Fibroblast of lung (primary cell): ENCODE results near the gene FKBP3. TPM values are rescaled to one million over a fixed set of nuclear protein-coding genes. Genes with fewer than 3 reads are reported as not detected.

Source experiments
- DNase-seq, 2 donors: peaks; one replicate each; pipeline versions ENCODE4 v3.0.0 to v3.0.0-alpha.2; 2010; ENCODE audit warnings: low read depth in 2 of 2
- H2AFZ ChIP-seq: 2 replicates; pipeline ENCODE4 v1.5.1; 2012; ENCODE audit warnings: low read length, control low read depth, inconsistent platforms
- H3K27ac ChIP-seq: 2 replicates; pipeline ENCODE4 v1.5.1; 2011; ENCODE audit warnings: low read length, control low read depth; ENCODE audit not compliant: insufficient read depth
- H3K27me3 ChIP-seq: 2 replicates; pipeline ENCODE4 v1.5.1; 2011; ENCODE audit warnings: mild to moderate bottlenecking, low read length; ENCODE audit not compliant: control insufficient read depth, insufficient read depth
- H3K36me3 ChIP-seq: 2 replicates; pipeline ENCODE4 v1.5.1; 2011; ENCODE audit warnings: low read length; ENCODE audit not compliant: control insufficient read depth, insufficient read depth
- H3K4me1 ChIP-seq: 2 replicates; pipeline ENCODE4 v1.5.1; 2011; ENCODE audit warnings: low read length; ENCODE audit not compliant: control insufficient read depth, insufficient read depth; ENCODE audit errors: extremely low read depth
- H3K4me2 ChIP-seq: 2 replicates; pipeline ENCODE4 v1.5.1; 2011; ENCODE audit warnings: low read length, control low read depth; ENCODE audit not compliant: insufficient read depth; ENCODE audit errors: extremely low read depth
- H3K4me3 ChIP-seq, 4 experiments: fragments of 200-600 bp in 1 of 4; sonication (generic) in 1 of 4; replicated peaks in 1 of 4; 2 replicates each; pipeline ENCODE4 v1.5.1; 2011 to 2016; ENCODE audit warnings: low read length in 4 of 4, low read depth in 3 of 4, mild to moderate bottlenecking in 3 of 4, control low read depth in 2 of 4, inconsistent platforms in 1 of 4, mixed read lengths in 1 of 4; ENCODE audit not compliant: insufficient read depth in 1 of 4; ENCODE audit errors: control extremely low read depth in 1 of 4
- H3K79me2 ChIP-seq: 2 replicates; pipeline ENCODE4 v1.5.1; 2012; ENCODE audit warnings: mild to moderate bottlenecking, low read length, inconsistent platforms; ENCODE audit not compliant: control insufficient read depth, insufficient read depth
- H3K9ac ChIP-seq: 2 replicates; pipeline ENCODE4 v1.5.1; 2011; ENCODE audit warnings: mild to moderate bottlenecking, low read length, control low read depth; ENCODE audit not compliant: insufficient read depth
- H3K9me3 ChIP-seq: 2 replicates; pipeline ENCODE4 v1.5.1; 2012; ENCODE audit warnings: low read depth, low read length; ENCODE audit not compliant: control insufficient read depth, insufficient read depth
- H4K20me1 ChIP-seq: 2 replicates; pipeline ENCODE4 v1.5.1; 2011; ENCODE audit warnings: low read length; ENCODE audit not compliant: control insufficient read depth, insufficient read depth; ENCODE audit errors: extremely low read depth
- EZH2 ChIP-seq: IDR thresholded peaks from 2 replicates; pipeline ENCODE4 v1.5.1; 2012; ENCODE audit warnings: low read length, control low read depth, mild to moderate bottlenecking; ENCODE audit errors: missing control alignments
- polyA plus RNA-seq, 2 donors: library from polyadenylated mRNA; depleted of rRNA in 1 of 2; stranded (reverse) in 1 of 2; unstranded in 1 of 2; fragments of >200 nt; gene quantifications; 2 replicates each; pipeline ENCODE4 v1.2.1, GENCODE V29; 2011 to 2012; ENCODE audit warnings: missing spikeins in 1 of 2
- total RNA-seq: library from RNA; depleted of rRNA; stranded (reverse); fragments of >200 nt; gene quantifications from 2 replicates; pipeline ENCODE4 v1.2.1, GENCODE V29; 2014
- TF ChIP-seq, protein P1 (sequence below), 2 donors: IDR thresholded peaks in 1 of 2; conservative IDR thresholded peaks in 1 of 2; 1 replicate in 1 of 2; 2 replicates in 1 of 2; pipeline ENCODE4 v1.5.1; 2011 to 2012; ENCODE audit warnings: low read length in 2 of 2, control low read depth in 1 of 2, inconsistent platforms in 1 of 2, low read depth in 1 of 2, mild to moderate bottlenecking in 1 of 2

Gene FKBP3
- total and polyA plus RNA-seq, 2 donors (not counting 1 experiment from before 2014, with no cell fraction given) = 29.1 to 101 TPM

DNA sequence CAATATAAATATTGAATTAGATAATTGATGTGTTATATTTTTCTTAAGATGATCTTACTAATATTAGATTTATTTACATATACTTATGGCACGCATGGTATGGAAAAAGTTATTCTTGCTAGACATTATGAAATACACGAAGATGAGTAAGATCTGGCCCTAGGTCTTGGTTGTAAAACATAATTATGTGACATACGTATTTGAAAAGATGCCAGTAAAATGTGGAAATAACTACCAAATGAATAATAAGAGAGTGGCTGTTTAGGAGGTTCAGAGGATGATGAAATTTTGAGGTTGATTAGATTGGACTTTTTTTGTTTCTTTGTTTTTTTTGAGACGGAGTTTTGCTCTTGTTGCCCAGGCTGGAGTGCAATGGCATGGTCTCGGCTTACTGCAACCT is 42.8 kb upstream of the FKBP3 start:
- peak overlapping the region; percentile 57 for H3K27ac ChIP-seq
- H3K4me3 ChIP-seq = no peak overlapping the region
- TF ChIP-seq EZH2 = no peak
- TF ChIP-seq, protein P1, sequence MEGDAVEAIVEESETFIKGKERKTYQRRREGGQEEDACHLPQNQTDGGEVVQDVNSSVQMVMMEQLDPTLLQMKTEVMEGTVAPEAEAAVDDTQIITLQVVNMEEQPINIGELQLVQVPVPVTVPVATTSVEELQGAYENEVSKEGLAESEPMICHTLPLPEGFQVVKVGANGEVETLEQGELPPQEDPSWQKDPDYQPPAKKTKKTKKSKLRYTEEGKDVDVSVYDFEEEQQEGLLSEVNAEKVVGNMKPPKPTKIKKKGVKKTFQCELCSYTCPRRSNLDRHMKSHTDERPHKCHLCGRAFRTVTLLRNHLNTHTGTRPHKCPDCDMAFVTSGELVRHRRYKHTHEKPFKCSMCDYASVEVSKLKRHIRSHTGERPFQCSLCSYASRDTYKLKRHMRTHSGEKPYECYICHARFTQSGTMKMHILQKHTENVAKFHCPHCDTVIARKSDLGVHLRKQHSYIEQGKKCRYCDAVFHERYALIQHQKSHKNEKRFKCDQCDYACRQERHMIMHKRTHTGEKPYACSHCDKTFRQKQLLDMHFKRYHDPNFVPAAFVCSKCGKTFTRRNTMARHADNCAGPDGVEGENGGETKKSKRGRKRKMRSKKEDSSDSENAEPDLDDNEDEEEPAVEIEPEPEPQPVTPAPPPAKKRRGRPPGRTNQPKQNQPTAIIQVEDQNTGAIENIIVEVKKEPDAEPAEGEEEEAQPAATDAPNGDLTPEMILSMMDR (conservative IDR thresholded peaks at IDR 0.05 in 1 of 2, IDR thresholded peaks at IDR 0.05 in 1 of 2; ENCODE audit: low read depth in 1 of 2, low read length in 2 of 2) = no peak
- no peak overlapping the region for H3K4me2 ChIP-seq
- H3K4me1 ChIP-seq = peaks cover 3% of the 10 kb centered on the region
- peak; percentile 72 to 97 for DNase-seq
- H2AFZ ChIP-seq = no peak overlapping the region
- H3K9me3 ChIP-seq = no peaks in the 10 kb centered on the region
- H4K20me1 ChIP-seq = no peaks in the 10 kb centered on the region
- no peaks in the 10 kb centered on the region for H3K79me2 ChIP-seq
- no peaks in the 10 kb centered on the region for H3K36me3 ChIP-seq
- no peaks in the 10 kb centered on the region for H3K27me3 ChIP-seq
- no peak overlapping the region for H3K9ac ChIP-seq

DNA sequence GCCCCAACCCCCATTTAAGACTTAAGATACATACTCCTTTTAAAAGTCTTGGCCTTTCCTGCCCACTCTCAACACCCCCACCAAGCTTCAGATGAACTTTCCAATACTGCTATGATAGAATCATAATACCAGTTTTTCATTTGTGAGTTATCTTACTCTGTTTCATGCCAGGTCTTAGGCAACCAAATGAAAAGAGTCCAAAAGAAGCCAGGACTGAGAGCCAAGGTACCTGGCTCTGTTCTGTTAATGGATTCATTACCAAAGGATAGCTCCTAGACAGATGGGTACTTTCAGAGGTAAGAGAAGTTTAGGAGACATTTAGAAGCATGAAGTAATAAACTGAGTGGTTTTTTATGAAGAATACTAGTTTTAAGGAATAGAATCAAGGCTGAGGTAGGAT is 35.6 kb upstream of the FKBP3 start:
- TF ChIP-seq, protein P1 (conservative IDR thresholded peaks at IDR 0.05 in 1 of 2, IDR thresholded peaks at IDR 0.05 in 1 of 2; ENCODE audit: low read depth in 1 of 2, low read length in 2 of 2) = no peak
- no peak for TF ChIP-seq EZH2
- no peaks in the 10 kb centered on the region for H3K4me1 ChIP-seq
- no peaks in the 10 kb centered on the region for H3K27me3 ChIP-seq
- no peak overlapping the region for H3K4me3 ChIP-seq
- H3K9me3 ChIP-seq = no peaks in the 10 kb centered on the region
- no peaks in the 10 kb centered on the region for H4K20me1 ChIP-seq
- no peak overlapping the region for H3K9ac ChIP-seq
- H3K4me2 ChIP-seq = no peak overlapping the region
- no peaks in the 10 kb centered on the region for H3K36me3 ChIP-seq
- no peak for DNase-seq
- H2AFZ ChIP-seq = no peak overlapping the region
- H3K79me2 ChIP-seq = no peaks in the 10 kb centered on the region
- no peak overlapping the region for H3K27ac ChIP-seq

DNA sequence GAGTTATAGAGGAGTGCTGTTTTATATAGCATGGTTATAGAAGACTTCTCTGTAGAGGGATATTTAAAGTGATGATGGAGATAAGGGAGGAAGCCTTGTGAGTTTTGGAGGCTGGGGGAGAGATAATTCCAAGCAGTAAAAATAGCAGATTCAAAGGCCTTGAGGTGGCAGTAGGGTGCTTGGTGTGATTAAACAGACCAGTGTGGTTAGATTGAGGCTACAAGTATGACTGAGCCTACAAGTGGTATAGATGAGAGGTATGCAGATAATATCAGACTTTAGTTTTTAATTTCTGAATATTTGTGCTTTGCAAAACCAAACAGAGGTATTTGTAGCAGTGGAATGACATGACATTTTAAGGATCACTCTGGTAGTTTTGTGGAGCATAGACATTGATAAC is 21.8 kb upstream of the FKBP3 start:
- H3K4me1 ChIP-seq = no peaks in the 10 kb centered on the region
- no peak overlapping the region for H3K9ac ChIP-seq
- H3K9me3 ChIP-seq = no peaks in the 10 kb centered on the region
- no peak overlapping the region for H2AFZ ChIP-seq
- DNase-seq = peak; percentile 14 to 42
- H3K27me3 ChIP-seq = no peaks in the 10 kb centered on the region
- H3K36me3 ChIP-seq = no peaks in the 10 kb centered on the region
- H4K20me1 ChIP-seq = no peaks in the 10 kb centered on the region
- no peak for TF ChIP-seq EZH2
- no peak overlapping the region for H3K4me2 ChIP-seq
- no peak overlapping the region for H3K4me3 ChIP-seq
- H3K27ac ChIP-seq = no peak overlapping the region
- no peaks in the 10 kb centered on the region for H3K79me2 ChIP-seq
